ENCODE results near the gene GNAS. TPM values are rescaled to one million over a fixed set of nuclear protein-coding genes. Genes with fewer than 3 reads are reported as not detected.

The GNAS gene
- total RNA-seq, 2 donors from 2014 or later, result 1,032 to 1,202 TPM

- Histone ChIP-seq H3K4me3 (no peak overlapping the region), H3K36me3 (peaks cover 71% of the 10 kb centered on the region), H3K4me1 (peaks cover 0 to 66% of the 10 kb centered on the region in 2 donors), H3K9me3 (no peaks in the 10 kb centered on the region), H3K27me3 (no peaks in the 10 kb centered on the region), H3K27ac (peak overlapping the region; percentile 83 to 94)
- no peak for DNase-seq (ENCODE audit: low spot score)
- TF ChIP-seq CTCF (IDR thresholded peaks at IDR 0.05), result no peak
Measured at GRCh38 chr20:58906111-58906510, 53.6 kb downstream of the GNAS start.

GRCh38 chr20:58906894-58907293 lies 54.4 kb downstream of the GNAS start:
- Histone ChIP-seq H3K27ac (peak overlapping the region; percentile 83 to 94), H3K4me1 (peaks cover 0 to 58% of the 10 kb centered on the region in 2 donors), H3K27me3 (no peaks in the 10 kb centered on the region), H3K36me3 (peaks cover 79% of the 10 kb centered on the region), H3K4me3 (no peak overlapping the region), H3K9me3 (no peaks in the 10 kb centered on the region)
- TF ChIP-seq CTCF (IDR thresholded peaks at IDR 0.05), result no peak
- DNase-seq (ENCODE audit: low spot score), result no peak

GRCh38 chr20:58907320-58908137 lies 55.0 kb downstream of the GNAS start:
- no peaks in the 10 kb centered on the region for H3K9me3 ChIP-seq
- peak overlapping the region; percentile 83 to 94 for H3K27ac ChIP-seq
- no peaks in the 10 kb centered on the region for H3K27me3 ChIP-seq
- DNase-seq (ENCODE audit: low spot score), result peak; percentile 97
- H3K36me3 ChIP-seq, result peaks cover 81% of the 10 kb centered on the region
- TF ChIP-seq CTCF (IDR thresholded peaks at IDR 0.05), result no peak
- peak overlapping the region in 1 of 2 donors; percentile 27 for H3K4me3 ChIP-seq
- H3K4me1 ChIP-seq, result peaks cover 0 to 52% of the 10 kb centered on the region in 2 donors

- H3K9me3 ChIP-seq, result no peaks in the 10 kb centered on the region
- peaks cover 0 to 45% of the 10 kb centered on the region in 2 donors for H3K4me1 ChIP-seq
- peaks cover 80% of the 10 kb centered on the region for H3K36me3 ChIP-seq
- H3K4me3 ChIP-seq, result peak overlapping the region in 1 of 2 donors; percentile 12
- H3K27me3 ChIP-seq, result no peaks in the 10 kb centered on the region
- no peak for TF ChIP-seq CTCF (IDR thresholded peaks at IDR 0.05)
- H3K27ac ChIP-seq, result peak overlapping the region; percentile 83 to 94
- no peak for DNase-seq (ENCODE audit: low spot score)
Measured at GRCh38 chr20:58908221-58908620, 55.7 kb downstream of the GNAS start.

- no peak overlapping the region for H3K4me3 ChIP-seq
Measured at GRCh38 chr20:58908941-58909340, 56.4 kb downstream of the GNAS start.

More at GRCh38 chr20:58908941-58909340, 56.4 kb downstream of the GNAS start:
- H3K4me1 ChIP-seq, result peaks cover 0 to 37% of the 10 kb centered on the region in 2 donors
- no peak for TF ChIP-seq CTCF (IDR thresholded peaks at IDR 0.05)
- H3K27me3 ChIP-seq, result no peaks in the 10 kb centered on the region
- no peak for DNase-seq (ENCODE audit: low spot score)
- peak overlapping the region; percentile 83 to 94 for H3K27ac ChIP-seq
- H3K36me3 ChIP-seq, result peaks cover 73% of the 10 kb centered on the region
- no peaks in the 10 kb centered on the region for H3K9me3 ChIP-seq

Measured in right atrium auricular region (tissue), 2 donors.